HEK293 (cell line): ENCODE data around the gene APRT.

Source experiments
- AEBP2 ChIP-seq: fragments of 450-650 bp; formaldehyde crosslinking; IDR thresholded peaks from 2 replicates; pipeline ENCODE4 v1.5.1; 2016; ENCODE audit warnings: missing biosample characterization, missing genetic modification characterization, borderline replicate concordance
- EGR2 ChIP-seq: fragments of 450-650 bp; formaldehyde crosslinking; IDR thresholded peaks from 2 replicates; pipeline ENCODE4 v1.5.1; 2016; ENCODE audit warnings: low read depth, missing biosample characterization, missing genetic modification characterization
- GFI1B ChIP-seq: fragments of 450-650 bp; formaldehyde crosslinking; IDR thresholded peaks from 2 replicates; pipeline ENCODE4 v1.5.1; 2016; ENCODE audit warnings: missing biosample characterization, missing genetic modification characterization
- KLF1 ChIP-seq: fragments of 450-650 bp; formaldehyde crosslinking; IDR thresholded peaks from 2 replicates; pipeline ENCODE4 v1.5.1; 2016; ENCODE audit warnings: missing biosample characterization, missing genetic modification characterization
- KLF10 ChIP-seq: fragments of 450-650 bp; IDR thresholded peaks from 2 replicates; pipeline ENCODE4 v1.5.1; 2018; ENCODE audit warnings: missing biosample characterization, mild to moderate bottlenecking, missing genetic modification characterization
- TCF7L2 ChIP-seq: IDR thresholded peaks from 2 replicates; pipeline ENCODE4 v1.6.1; 2011; ENCODE audit warnings: low read depth, mild to moderate bottlenecking, inconsistent platforms, low read length, moderate library complexity, borderline replicate concordance
- ZEB2 ChIP-seq: fragments of 450-650 bp; formaldehyde crosslinking; IDR thresholded peaks from 2 replicates; pipeline ENCODE4 v1.5.1; 2016; ENCODE audit warnings: missing biosample characterization, missing genetic modification characterization
- ZNF146 ChIP-seq: fragments of 450-650 bp; formaldehyde crosslinking; IDR thresholded peaks from 2 replicates; pipeline ENCODE4 v1.5.1; 2016; ENCODE audit warnings: missing biosample characterization, missing genetic modification characterization
- ZNF174 ChIP-seq: fragments of 450-650 bp; formaldehyde crosslinking; IDR thresholded peaks from 2 replicates; pipeline ENCODE4 v1.5.0; 2017; ENCODE audit warnings: missing biosample characterization, mild to moderate bottlenecking, missing genetic modification characterization
- ZNF311 ChIP-seq: fragments of 450-650 bp; formaldehyde crosslinking; IDR thresholded peaks from 2 replicates; pipeline ENCODE4 v1.5.1; 2017; ENCODE audit warnings: missing biosample characterization, missing genetic modification characterization, borderline replicate concordance
- ZNF354C ChIP-seq: fragments of 450-650 bp; formaldehyde crosslinking; IDR thresholded peaks from 2 replicates; pipeline ENCODE4 v1.5.1; 2016; ENCODE audit warnings: missing biosample characterization, missing genetic modification characterization, low read depth, borderline replicate concordance
- ZNF394 ChIP-seq: fragments of 450-650 bp; formaldehyde crosslinking; IDR thresholded peaks from 2 replicates; pipeline ENCODE4 v1.5.1; 2016; ENCODE audit warnings: missing biosample characterization, missing genetic modification characterization, mild to moderate bottlenecking, moderate library complexity, borderline replicate concordance
- ZNF518A ChIP-seq: fragments of 450-650 bp; formaldehyde crosslinking; conservative IDR thresholded peaks from 2 replicates; pipeline ENCODE4 v1.5.1; 2016; ENCODE audit warnings: low read depth, missing biosample characterization, missing genetic modification characterization
- ZNF529 ChIP-seq: fragments of 450-650 bp; formaldehyde crosslinking; IDR thresholded peaks from 2 replicates; pipeline ENCODE4 v1.5.1; 2017; ENCODE audit warnings: missing genetic modification characterization, missing biosample characterization; ENCODE audit not compliant: insufficient replicate concordance
- ZNF544 ChIP-seq: fragments of 450-650 bp; formaldehyde crosslinking; IDR thresholded peaks from 2 replicates; pipeline ENCODE4 v1.5.0; 2017; ENCODE audit warnings: missing biosample characterization, missing genetic modification characterization
- ZNF571 ChIP-seq: fragments of 450-650 bp; formaldehyde crosslinking; IDR thresholded peaks from 2 replicates; pipeline ENCODE4 v1.5.0; 2017; ENCODE audit warnings: missing biosample characterization, missing genetic modification characterization
- ZNF621 ChIP-seq: fragments of 450-650 bp; formaldehyde crosslinking; IDR thresholded peaks from 2 replicates; pipeline ENCODE4 v1.5.1; 2017; ENCODE audit warnings: missing biosample characterization, missing genetic modification characterization
- ZNF776 ChIP-seq: fragments of 450-650 bp; formaldehyde crosslinking; IDR thresholded peaks from 2 replicates; pipeline ENCODE4 v1.5.0; 2017; ENCODE audit warnings: missing biosample characterization, missing genetic modification characterization, borderline replicate concordance
- ZNF837 ChIP-seq: fragments of 450-650 bp; formaldehyde crosslinking; IDR thresholded peaks from 2 replicates; pipeline ENCODE4 v1.5.1; 2016; ENCODE audit warnings: missing biosample characterization, missing genetic modification characterization
- ZNF843 ChIP-seq: fragments of 450-650 bp; formaldehyde crosslinking; IDR thresholded peaks from 2 replicates; pipeline ENCODE4 v1.5.1; 2016; ENCODE audit warnings: missing biosample characterization, missing genetic modification characterization
- TF ChIP-seq, protein P1 (sequence below): fragments of 450-650 bp; formaldehyde crosslinking; IDR thresholded peaks from 2 replicates; pipeline ENCODE4; 2016; ENCODE audit warnings: missing biosample characterization, missing genetic modification characterization
- TF ChIP-seq, protein P2 (sequence below): fragments of 450-650 bp; formaldehyde crosslinking; IDR thresholded peaks from 2 replicates; pipeline ENCODE4 v1.5.1; 2016; ENCODE audit warnings: missing biosample characterization, missing genetic modification characterization
- TF ChIP-seq, protein P3 (sequence below): fragments of 450-650 bp; formaldehyde crosslinking; IDR thresholded peaks from 2 replicates; pipeline ENCODE4 v1.5.1; 2016; ENCODE audit warnings: missing biosample characterization, missing genetic modification characterization
- TF ChIP-seq, protein P4 (sequence below): fragments of 450-650 bp; formaldehyde crosslinking; IDR thresholded peaks from 2 replicates; pipeline ENCODE4 v1.5.1; 2016; ENCODE audit warnings: missing biosample characterization, missing genetic modification characterization, low read depth
- TF ChIP-seq, protein P5 (sequence below): fragments of 450-650 bp; formaldehyde crosslinking; IDR thresholded peaks from 2 replicates; pipeline ENCODE4 v1.5.1; 2016; ENCODE audit warnings: missing biosample characterization, missing genetic modification characterization

APRT gene

DNA sequence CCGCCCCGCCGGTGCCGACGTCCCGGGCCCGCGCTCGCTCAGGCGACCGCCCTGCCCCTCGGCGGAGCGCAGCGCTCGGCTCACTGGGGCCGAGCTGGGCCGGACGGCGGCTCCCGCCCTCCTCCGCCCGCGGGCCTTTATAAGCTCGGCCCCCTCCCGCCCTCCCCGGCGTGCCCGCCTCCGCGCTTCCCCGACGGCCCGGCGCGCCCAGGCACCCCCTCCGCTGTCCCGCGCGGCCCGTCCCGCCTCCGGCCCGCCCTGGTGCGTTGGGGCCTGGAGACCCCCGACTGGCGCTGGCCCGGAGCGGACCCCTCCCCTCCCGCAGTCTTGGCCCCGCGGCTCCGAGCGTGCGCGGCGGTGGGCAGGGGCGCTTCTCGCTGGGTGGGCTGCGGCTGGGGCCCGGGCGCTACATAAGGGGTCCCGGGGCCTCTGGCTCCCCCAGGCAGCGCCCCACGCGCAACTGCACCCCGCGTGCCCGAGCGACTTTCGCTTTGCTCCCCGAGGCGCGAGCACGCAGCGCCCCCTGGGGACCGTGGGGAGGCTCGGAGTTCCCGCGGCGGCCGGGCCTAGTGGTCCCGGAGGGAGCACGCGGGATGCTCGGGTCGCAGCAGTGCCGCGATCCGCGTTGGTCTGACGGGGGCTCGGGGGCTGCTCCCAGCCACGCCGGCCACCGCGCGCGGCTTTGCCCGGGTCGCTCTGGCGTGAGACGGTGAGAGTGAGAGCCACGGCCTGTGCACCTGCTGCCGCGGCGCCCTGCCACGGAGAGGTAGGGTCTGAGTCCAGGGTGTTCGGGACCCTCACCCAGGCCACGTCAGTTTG lies 26.4 kb downstream of the APRT start, which contains the start of gene PIEZO1 (continued):
- TF ChIP-seq ZNF174 (0 out of 2 replicates have a peak, but pooled peaks have one; percentile 64), AEBP2 (tag by site-specific recombination) (no peak), ZNF621 (tag by site-specific recombination) (no peak), GFI1B (tag by site-specific recombination) (no peak), ZNF529 (no peak), ZNF571 (no peak), KLF1 (tag by site-specific recombination) (no peak), KLF10 (tag by site-specific recombination) (no peak; the same call in 1 of the 2 replicates), ZNF394 (tag by site-specific recombination) (no peak), ZNF311 (tag by site-specific recombination) (no peak), ZNF146 (tag by site-specific recombination) (no peak), ZEB2 (0 out of 2 replicates have a peak, but pooled peaks have one; percentile 41), ZNF843 (no peak), TCF7L2 (no peak), EGR2 (no peak), ZNF776 (tag by site-specific recombination) (no peak), ZNF544 (tag by site-specific recombination) (no peak), ZNF837 (tag by site-specific recombination) (no peak), ZNF354C (no peak), ZNF518A (tag by site-specific recombination) (no peak)
- TF ChIP-seq, protein P1, sequence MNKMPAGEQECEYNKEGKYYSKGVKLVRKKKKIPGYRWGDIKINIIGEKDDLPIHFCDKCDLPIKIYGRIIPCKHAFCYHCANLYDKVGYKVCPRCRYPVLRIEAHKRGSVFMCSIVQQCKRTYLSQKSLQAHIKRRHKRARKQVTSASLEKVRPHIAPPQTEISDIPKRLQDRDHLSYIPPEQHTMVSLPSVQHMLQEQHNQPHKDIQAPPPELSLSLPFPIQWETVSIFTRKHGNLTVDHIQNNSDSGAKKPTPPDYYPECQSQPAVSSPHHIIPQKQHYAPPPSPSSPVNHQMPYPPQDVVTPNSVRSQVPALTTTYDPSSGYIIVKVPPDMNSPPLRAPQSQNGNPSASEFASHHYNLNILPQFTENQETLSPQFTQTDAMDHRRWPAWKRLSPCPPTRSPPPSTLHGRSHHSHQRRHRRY (tag by site-specific recombination) = no peak
- TF ChIP-seq, protein P2, sequence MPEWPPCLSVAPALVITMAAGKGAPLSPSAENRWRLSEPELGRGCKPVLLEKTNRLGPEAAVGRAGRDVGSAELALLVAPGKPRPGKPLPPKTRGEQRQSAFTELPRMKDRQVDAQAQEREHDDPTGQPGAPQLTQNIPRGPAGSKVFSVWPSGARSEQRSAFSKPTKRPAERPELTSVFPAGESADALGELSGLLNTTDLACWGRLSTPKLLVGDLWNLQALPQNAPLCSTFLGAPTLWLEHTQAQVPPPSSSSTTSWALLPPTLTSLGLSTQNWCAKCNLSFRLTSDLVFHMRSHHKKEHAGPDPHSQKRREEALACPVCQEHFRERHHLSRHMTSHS = no peak
- TF ChIP-seq, protein P3, sequence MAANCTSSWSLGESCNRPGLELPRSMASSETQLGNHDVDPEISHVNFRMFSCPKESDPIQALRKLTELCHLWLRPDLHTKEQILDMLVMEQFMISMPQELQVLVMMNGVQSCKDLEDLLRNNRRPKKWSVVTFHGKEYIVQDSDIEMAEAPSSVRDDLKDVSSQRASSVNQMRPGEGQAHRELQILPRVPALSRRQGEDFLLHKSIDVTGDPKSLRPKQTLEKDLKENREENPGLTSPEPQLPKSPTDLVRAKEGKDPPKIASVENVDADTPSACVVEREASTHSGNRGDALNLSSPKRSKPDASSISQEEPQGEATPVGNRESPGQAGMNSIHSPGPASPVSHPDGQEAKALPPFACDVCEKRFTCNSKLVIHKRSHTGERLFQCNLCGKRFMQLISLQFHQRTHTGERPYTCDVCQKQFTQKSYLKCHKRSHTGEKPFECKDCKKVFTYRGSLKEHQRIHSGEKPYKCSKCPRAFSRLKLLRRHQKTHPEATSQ (tag by site-specific recombination) = no peak
- TF ChIP-seq, protein P4, sequence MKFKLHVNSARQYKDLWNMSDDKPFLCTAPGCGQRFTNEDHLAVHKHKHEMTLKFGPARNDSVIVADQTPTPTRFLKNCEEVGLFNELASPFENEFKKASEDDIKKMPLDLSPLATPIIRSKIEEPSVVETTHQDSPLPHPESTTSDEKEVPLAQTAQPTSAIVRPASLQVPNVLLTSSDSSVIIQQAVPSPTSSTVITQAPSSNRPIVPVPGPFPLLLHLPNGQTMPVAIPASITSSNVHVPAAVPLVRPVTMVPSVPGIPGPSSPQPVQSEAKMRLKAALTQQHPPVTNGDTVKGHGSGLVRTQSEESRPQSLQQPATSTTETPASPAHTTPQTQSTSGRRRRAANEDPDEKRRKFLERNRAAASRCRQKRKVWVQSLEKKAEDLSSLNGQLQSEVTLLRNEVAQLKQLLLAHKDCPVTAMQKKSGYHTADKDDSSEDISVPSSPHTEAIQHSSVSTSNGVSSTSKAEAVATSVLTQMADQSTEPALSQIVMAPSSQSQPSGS = no peak
- TF ChIP-seq, protein P5, sequence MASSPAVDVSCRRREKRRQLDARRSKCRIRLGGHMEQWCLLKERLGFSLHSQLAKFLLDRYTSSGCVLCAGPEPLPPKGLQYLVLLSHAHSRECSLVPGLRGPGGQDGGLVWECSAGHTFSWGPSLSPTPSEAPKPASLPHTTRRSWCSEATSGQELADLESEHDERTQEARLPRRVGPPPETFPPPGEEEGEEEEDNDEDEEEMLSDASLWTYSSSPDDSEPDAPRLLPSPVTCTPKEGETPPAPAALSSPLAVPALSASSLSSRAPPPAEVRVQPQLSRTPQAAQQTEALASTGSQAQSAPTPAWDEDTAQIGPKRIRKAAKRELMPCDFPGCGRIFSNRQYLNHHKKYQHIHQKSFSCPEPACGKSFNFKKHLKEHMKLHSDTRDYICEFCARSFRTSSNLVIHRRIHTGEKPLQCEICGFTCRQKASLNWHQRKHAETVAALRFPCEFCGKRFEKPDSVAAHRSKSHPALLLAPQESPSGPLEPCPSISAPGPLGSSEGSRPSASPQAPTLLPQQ (tag by site-specific recombination) = peak; percentile 84
